HG03439 (cell line): ENCODE measurements around the gene ZDHHC14.

ENCODE experiments used
- ATAC-seq: cut with Tn5 transposase; IDR thresholded peaks from one replicate; pipeline ENCODE4 v1.9.1; 2021; ENCODE audit warnings: mild to moderate bottlenecking, moderate library complexity; ENCODE audit not compliant: unreplicated experiment

ZDHHC14 gene

GRCh38 chr6:157528931-157529653, 148.1 kb downstream of the ZDHHC14 start:
- ATAC-seq: no peak

- ATAC-seq: no peak
These were observed 148.7 kb downstream of the ZDHHC14 start for GRCh38 chr6:157529654-157530039.

- no peak for ATAC-seq
These were observed 149.1 kb downstream of the ZDHHC14 start for GRCh38 chr6:157530126-157530525.

- ATAC-seq: no peak
These were observed 149.8 kb downstream of the ZDHHC14 start for GRCh38 chr6:157530724-157531168.

GRCh38 chr6:157531169-157531985, 150.4 kb downstream of the ZDHHC14 start:
- ATAC-seq: no peak

- no peak for ATAC-seq
These were observed 151.0 kb downstream of the ZDHHC14 start for GRCh38 chr6:157531986-157532365.

- no peak for ATAC-seq
These were observed 152.3 kb downstream of the ZDHHC14 start for GRCh38 chr6:157533048-157533871.

- ATAC-seq: no peak
These were observed 153.3 kb downstream of the ZDHHC14 start for GRCh38 chr6:157534134-157534871.

GRCh38 chr6:157534977-157535339, 154.0 kb downstream of the ZDHHC14 start:
- no peak for ATAC-seq

- peak; percentile 63 for ATAC-seq
These were observed 154.6 kb downstream of the ZDHHC14 start for GRCh38 chr6:157535340-157536222.

- ATAC-seq: no peak
These were observed 155.2 kb downstream of the ZDHHC14 start for GRCh38 chr6:157536223-157536545.

GRCh38 chr6:157537556-157537955, 156.6 kb downstream of the ZDHHC14 start:
- no peak for ATAC-seq

- no peak for ATAC-seq
These were observed 157.2 kb downstream of the ZDHHC14 start for GRCh38 chr6:157538168-157538567.

- ATAC-seq: no peak
These were observed 157.7 kb downstream of the ZDHHC14 start for GRCh38 chr6:157538698-157539097.

GRCh38 chr6:157539421-157539822, 158.4 kb downstream of the ZDHHC14 start:
- ATAC-seq: no peak

- ATAC-seq: no peak
These were observed 159.1 kb downstream of the ZDHHC14 start for GRCh38 chr6:157539900-157540752.

- no peak for ATAC-seq
These were observed 160.8 kb downstream of the ZDHHC14 start for GRCh38 chr6:157541618-157542413.
